NB4 (cell line): Measurements from ENCODE around the gene CFAP210.

Experiments
- MYC ChIP-seq: IDR thresholded peaks from 2 replicates; pipeline ENCODE4 v1.6.1; 2011; ENCODE audit warnings: low read depth, low read length
- POLR2A ChIP-seq: IDR thresholded peaks from 2 replicates; pipeline ENCODE4 v1.6.1; 2011; ENCODE audit warnings: mild to moderate bottlenecking; ENCODE audit not compliant: insufficient read length; ENCODE audit errors: extremely low read depth
- TF ChIP-seq, protein P1 (sequence below): IDR thresholded peaks from one replicate; pipeline ENCODE4 v1.5.1; 2012; ENCODE audit warnings: low read depth, low read length
- TF ChIP-seq, protein P2 (sequence below): IDR thresholded peaks from 2 replicates; pipeline ENCODE4 v1.6.1; 2011; ENCODE audit warnings: low read depth, low read length

DNA sequence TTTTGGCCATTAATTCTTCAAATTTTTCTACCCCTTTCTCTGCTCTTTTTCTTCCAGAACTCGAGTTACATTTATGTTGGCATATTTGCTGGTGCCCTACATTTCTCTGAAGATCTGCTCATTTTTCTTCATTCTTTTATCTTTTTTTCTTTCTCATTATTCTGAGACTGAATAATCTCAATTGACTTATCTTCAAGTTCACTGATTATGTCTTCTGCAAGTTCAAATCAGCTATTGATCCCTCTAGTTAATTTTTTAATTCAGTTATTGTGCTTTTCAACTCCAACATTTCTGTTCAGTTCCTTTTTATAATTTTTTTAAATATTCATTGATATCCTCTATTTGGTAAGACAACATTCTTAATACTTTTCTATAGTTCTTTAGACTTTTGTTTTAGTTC lies 3.2 kb downstream of the CFAP210 start:
- TF ChIP-seq, protein P1, sequence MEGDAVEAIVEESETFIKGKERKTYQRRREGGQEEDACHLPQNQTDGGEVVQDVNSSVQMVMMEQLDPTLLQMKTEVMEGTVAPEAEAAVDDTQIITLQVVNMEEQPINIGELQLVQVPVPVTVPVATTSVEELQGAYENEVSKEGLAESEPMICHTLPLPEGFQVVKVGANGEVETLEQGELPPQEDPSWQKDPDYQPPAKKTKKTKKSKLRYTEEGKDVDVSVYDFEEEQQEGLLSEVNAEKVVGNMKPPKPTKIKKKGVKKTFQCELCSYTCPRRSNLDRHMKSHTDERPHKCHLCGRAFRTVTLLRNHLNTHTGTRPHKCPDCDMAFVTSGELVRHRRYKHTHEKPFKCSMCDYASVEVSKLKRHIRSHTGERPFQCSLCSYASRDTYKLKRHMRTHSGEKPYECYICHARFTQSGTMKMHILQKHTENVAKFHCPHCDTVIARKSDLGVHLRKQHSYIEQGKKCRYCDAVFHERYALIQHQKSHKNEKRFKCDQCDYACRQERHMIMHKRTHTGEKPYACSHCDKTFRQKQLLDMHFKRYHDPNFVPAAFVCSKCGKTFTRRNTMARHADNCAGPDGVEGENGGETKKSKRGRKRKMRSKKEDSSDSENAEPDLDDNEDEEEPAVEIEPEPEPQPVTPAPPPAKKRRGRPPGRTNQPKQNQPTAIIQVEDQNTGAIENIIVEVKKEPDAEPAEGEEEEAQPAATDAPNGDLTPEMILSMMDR, result no peak
- no peak for TF ChIP-seq MYC
- TF ChIP-seq POLR2A, result no peak
- TF ChIP-seq, protein P2, sequence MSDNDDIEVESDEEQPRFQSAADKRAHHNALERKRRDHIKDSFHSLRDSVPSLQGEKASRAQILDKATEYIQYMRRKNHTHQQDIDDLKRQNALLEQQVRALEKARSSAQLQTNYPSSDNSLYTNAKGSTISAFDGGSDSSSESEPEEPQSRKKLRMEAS, result no peak
